ENCODE data around the gene ATG10.
"Not testable (repeated sequence)": the region's sequence is repeated elsewhere in the genome, so short reads cannot be mapped to it uniquely, and the experiment has no call there.

ATG10 gene

GRCh38 chr5:82023644-82024043 is 51.8 kb downstream of the ATG10 start:
- H3K27ac ChIP-seq = no peak overlapping the region
- no peak for DNase-seq
- H3K36me3 ChIP-seq (replicated peaks) = no peaks in the 10 kb centered on the region
- H3K27me3 ChIP-seq (replicated peaks) = no peaks in the 10 kb centered on the region
- TF ChIP-seq CTCF (IDR thresholded peaks at IDR 0.05; ENCODE audit: low read depth, low read length, missing control alignments) = no peak
- in situ Hi-C loops (cut with HindIII; ENCODE audit: low pct_ligation_motif_present, low sequenced_read_pairs) = no loop called here
- H3K4me3 ChIP-seq (ENCODE audit: low read depth, low read length) = no peak overlapping the region

- H3K4me3 ChIP-seq (ENCODE audit: low read depth, low read length) = no peak overlapping the region
- no peak overlapping the region for H3K27ac ChIP-seq
- no peaks in the 10 kb centered on the region for H3K36me3 ChIP-seq (replicated peaks)
- TF ChIP-seq CTCF (IDR thresholded peaks at IDR 0.05; ENCODE audit: low read depth, low read length, missing control alignments) = no peak
- in situ Hi-C loops (cut with HindIII; ENCODE audit: low pct_ligation_motif_present, low sequenced_read_pairs) = no loop called here
- no peaks in the 10 kb centered on the region for H3K27me3 ChIP-seq (replicated peaks)
- no peak for DNase-seq
Observed at GRCh38 chr5:82031220-82032119, 59.6 kb downstream of the ATG10 start.

- DNase-seq; H3K27ac ChIP-seq; H3K27me3 ChIP-seq (replicated peaks); H3K4me3 ChIP-seq (ENCODE audit: low read depth, low read length); in situ Hi-C loops (cut with HindIII; ENCODE audit: low pct_ligation_motif_present, low sequenced_read_pairs); H3K36me3 ChIP-seq (replicated peaks): not testable (repeated sequence)
Observed at GRCh38 chr5:82042894-82043293, 71.1 kb downstream of the ATG10 start.

- in situ Hi-C loops (cut with HindIII; ENCODE audit: low pct_ligation_motif_present, low sequenced_read_pairs) = no loop called here
- Histone ChIP-seq H3K4me3 (ENCODE audit: low read depth, low read length) (no peak overlapping the region), H3K27me3 (replicated peaks) (no peaks in the 10 kb centered on the region), H3K36me3 (replicated peaks) (no peaks in the 10 kb centered on the region), H3K27ac (no peak overlapping the region)
- TF ChIP-seq CTCF (IDR thresholded peaks at IDR 0.05; ENCODE audit: low read depth, low read length, missing control alignments) = no peak
- no peak for DNase-seq
Observed at GRCh38 chr5:82044010-82044409, 72.2 kb downstream of the ATG10 start.

GRCh38 chr5:82045554-82046275 is 73.9 kb downstream of the ATG10 start:
- Histone ChIP-seq H3K4me3 (ENCODE audit: low read depth, low read length) (no peak overlapping the region), H3K27ac (no peak overlapping the region), H3K27me3 (replicated peaks) (no peaks in the 10 kb centered on the region), H3K36me3 (replicated peaks) (no peaks in the 10 kb centered on the region)
- DNase-seq = peak; percentile 8
- TF ChIP-seq CTCF (IDR thresholded peaks at IDR 0.05; ENCODE audit: low read depth, low read length, missing control alignments) = no peak
- in situ Hi-C loops (cut with HindIII; ENCODE audit: low pct_ligation_motif_present, low sequenced_read_pairs) = no loop called here

GRCh38 chr5:82046276-82046647 is 74.4 kb downstream of the ATG10 start:
- H3K36me3 ChIP-seq (replicated peaks) = no peaks in the 10 kb centered on the region
- no peak for DNase-seq
- H3K27ac ChIP-seq = no peak overlapping the region
- in situ Hi-C loops (cut with HindIII; ENCODE audit: low pct_ligation_motif_present, low sequenced_read_pairs) = no loop called here
- H3K4me3 ChIP-seq (ENCODE audit: low read depth, low read length) = no peak overlapping the region
- no peak for TF ChIP-seq CTCF (IDR thresholded peaks at IDR 0.05; ENCODE audit: low read depth, low read length, missing control alignments)
- H3K27me3 ChIP-seq (replicated peaks) = no peaks in the 10 kb centered on the region
